IPS-18a (cell line): Measurements from ENCODE around the gene MYO5B.

Experiments used
- H3K27ac ChIP-seq: one replicate; pipeline ENCODE4 v1.5.1; 2013; ENCODE audit warnings: low read length
- H3K27me3 ChIP-seq: one replicate; pipeline ENCODE4 v1.6.1; 2013; ENCODE audit warnings: mild to moderate bottlenecking, low read length; ENCODE audit not compliant: control insufficient read depth, insufficient read depth
- H3K36me3 ChIP-seq: one replicate; pipeline ENCODE4 v1.6.1; 2013; ENCODE audit warnings: low read depth, low read length; ENCODE audit not compliant: control insufficient read depth
- H3K4me1 ChIP-seq: one replicate; pipeline ENCODE4 v1.6.1; 2013; ENCODE audit warnings: low read depth, low read length; ENCODE audit not compliant: control insufficient read depth
- H3K4me3 ChIP-seq: one replicate; pipeline ENCODE4 v1.5.1; 2013; ENCODE audit warnings: low read length
- H3K9ac ChIP-seq: one replicate; pipeline ENCODE4 v1.6.1; 2013; ENCODE audit warnings: mild to moderate bottlenecking, low read length, moderate library complexity
- H3K9me3 ChIP-seq: one replicate; pipeline ENCODE4 v1.6.1; 2013; ENCODE audit warnings: low read depth, low read length; ENCODE audit not compliant: control insufficient read depth

MYO5B gene

DNA sequence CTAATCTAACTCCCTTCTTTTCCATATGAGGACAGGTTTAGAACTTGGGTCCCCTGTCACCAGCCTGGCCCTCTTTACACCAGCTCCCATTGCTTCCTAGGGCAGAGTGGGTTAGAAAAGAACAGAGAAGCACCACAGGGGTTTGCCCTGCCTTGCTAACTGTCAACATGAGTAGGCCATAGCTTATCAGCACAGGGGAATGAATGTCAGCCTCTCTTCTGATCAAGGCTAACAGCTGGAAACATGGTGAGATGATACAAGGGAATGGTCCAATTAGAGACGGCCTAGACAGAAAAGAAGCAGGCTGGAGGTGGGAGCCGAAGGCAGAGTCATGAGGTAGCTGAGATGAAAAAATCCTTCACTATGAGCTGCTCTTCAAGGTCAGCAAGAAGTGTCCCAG is 192.2 kb downstream of the MYO5B start:
- Histone ChIP-seq H3K4me1 (no peaks in the 10 kb centered on the region), H3K27ac (no peak overlapping the region), H3K9ac (no peak overlapping the region), H3K9me3 (no peaks in the 10 kb centered on the region), H3K27me3 (no peaks in the 10 kb centered on the region), H3K36me3 (no peaks in the 10 kb centered on the region), H3K4me3 (no peak overlapping the region)

DNA sequence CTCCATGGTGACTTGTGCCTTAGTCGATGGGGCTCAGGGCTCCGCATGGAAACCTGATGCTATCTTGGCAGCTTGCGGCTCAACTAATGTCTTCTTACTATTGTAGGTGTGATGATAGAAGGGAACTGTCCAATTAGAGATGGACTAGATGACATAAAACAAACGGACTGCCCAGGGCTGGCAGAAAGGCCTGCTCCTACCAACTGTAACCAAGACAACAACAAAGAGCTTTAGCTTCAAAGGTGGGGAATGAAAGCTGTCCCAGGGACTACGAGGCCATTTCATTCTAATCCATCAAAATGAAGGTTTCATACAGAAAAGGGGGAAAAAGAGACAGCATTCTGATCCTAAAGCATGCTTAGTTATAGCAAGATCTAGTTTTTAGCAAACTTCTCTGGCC is 194.7 kb downstream of the MYO5B start:
- Histone ChIP-seq H3K27ac (no peak overlapping the region), H3K36me3 (no peaks in the 10 kb centered on the region), H3K9ac (no peak overlapping the region), H3K27me3 (no peaks in the 10 kb centered on the region), H3K4me1 (no peaks in the 10 kb centered on the region), H3K4me3 (no peak overlapping the region), H3K9me3 (no peaks in the 10 kb centered on the region)

DNA sequence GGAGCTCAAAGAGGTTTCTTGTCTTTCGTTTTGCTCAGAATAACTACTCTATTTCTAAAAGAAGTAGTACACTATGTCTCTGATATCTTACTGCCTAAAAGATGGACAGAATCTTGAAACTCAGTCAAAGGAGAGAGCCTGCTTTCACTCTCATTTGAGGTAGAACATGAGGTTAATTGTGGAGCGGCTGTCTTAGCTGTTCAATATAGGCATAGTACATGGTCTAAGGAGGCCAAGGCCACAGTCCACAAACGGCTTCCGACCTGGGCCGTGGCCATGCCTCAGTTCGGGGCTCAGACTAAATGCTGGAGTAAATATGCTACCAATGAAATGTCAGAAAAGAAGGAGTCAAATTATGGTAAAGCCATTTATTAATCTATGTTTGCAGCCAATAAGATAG is 195.8 kb downstream of the MYO5B start:
- Histone ChIP-seq H3K4me1 (no peaks in the 10 kb centered on the region), H3K27ac (no peak overlapping the region), H3K36me3 (no peaks in the 10 kb centered on the region), H3K4me3 (no peak overlapping the region), H3K27me3 (no peaks in the 10 kb centered on the region), H3K9me3 (no peaks in the 10 kb centered on the region), H3K9ac (no peak overlapping the region)

DNA sequence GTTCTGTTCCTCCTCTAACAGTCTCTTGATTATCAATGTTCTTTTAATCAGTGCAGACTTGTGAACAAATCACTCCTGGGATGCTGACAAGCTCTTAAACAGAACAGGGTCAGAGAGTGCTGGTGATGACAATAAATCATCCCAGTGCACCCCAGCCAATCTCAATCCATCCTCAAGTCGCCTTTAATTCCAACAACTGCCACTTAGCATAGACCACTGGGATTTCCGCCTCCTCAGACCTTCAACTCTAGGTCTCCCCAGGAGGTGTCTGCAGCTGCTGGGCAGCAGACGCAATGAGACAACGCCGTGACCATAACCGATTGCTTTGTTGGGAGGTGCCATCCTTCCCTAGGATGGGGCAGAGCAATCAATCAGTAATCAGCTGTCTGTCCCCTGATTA is 197.4 kb downstream of the MYO5B start:
- Histone ChIP-seq H3K4me3 (no peak overlapping the region), H3K9ac (no peak overlapping the region), H3K27ac (no peak overlapping the region), H3K9me3 (no peaks in the 10 kb centered on the region), H3K4me1 (no peaks in the 10 kb centered on the region), H3K27me3 (no peaks in the 10 kb centered on the region), H3K36me3 (no peaks in the 10 kb centered on the region)

DNA sequence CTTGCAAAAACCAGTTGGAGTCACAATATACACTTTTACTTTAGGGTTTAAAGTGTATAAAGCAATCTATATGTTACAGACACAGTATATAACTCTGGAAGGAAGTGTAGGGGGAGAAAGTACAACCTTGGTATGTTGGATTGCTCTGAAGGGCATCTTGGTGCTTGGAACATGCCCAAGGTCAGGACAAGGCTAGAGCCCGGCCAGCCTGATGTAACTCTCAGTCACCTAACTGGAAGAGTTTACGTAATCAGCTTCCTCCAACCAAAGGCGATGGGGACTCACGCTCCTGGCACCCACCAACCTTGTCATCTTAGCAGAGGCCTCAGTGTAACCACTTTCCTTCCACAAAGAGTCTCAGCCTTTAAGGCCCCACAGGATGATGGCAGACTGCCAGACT is 200.5 kb downstream of the MYO5B start:
- Histone ChIP-seq H3K27me3 (no peaks in the 10 kb centered on the region), H3K27ac (no peak overlapping the region), H3K9me3 (no peaks in the 10 kb centered on the region), H3K36me3 (no peaks in the 10 kb centered on the region), H3K4me1 (peaks cover 4% of the 10 kb centered on the region), H3K9ac (no peak overlapping the region), H3K4me3 (no peak overlapping the region)

DNA sequence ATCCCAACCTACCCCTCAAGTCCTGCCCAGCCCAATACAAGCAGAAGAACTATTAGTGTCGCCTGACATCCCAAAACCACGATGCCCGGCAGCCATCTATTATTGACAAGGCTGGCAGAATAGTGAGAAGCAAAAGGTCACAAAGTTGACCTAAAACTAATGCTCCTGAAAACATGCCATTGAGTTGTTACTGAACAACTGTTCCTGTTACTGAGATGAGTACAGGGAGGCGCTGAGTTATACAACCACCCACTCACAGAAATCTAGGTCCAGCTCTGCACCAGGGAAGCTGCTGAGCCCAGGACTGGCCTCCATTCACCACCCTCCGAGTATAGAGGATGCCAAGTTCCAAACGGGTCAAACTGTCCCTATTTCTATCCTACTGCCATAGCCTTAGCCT is 201.6 kb downstream of the MYO5B start:
- Histone ChIP-seq H3K27ac (no peak overlapping the region), H3K27me3 (no peaks in the 10 kb centered on the region), H3K4me3 (no peak overlapping the region), H3K9me3 (no peaks in the 10 kb centered on the region), H3K4me1 (peaks cover 15% of the 10 kb centered on the region), H3K9ac (no peak overlapping the region), H3K36me3 (no peaks in the 10 kb centered on the region)

DNA sequence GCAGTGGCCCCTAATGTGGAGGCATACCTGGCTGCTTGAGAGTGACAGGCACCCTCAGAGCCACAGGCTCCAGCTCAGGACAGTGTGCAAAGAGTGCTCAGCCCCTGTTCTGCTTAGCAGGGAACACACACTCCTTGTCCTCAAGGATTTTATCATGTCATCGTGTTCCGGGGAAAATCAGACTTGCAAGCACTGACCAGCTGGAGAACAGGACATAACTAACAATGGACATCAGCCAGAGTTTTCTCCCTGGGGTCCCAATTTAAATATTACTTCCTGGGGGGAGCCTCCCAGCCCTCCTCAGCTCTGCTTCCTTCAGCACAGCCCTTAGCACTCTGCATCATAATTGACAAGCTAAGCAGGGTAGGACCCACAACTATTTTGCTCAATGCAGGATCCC is 206.2 kb downstream of the MYO5B start:
- Histone ChIP-seq H3K36me3 (no peaks in the 10 kb centered on the region), H3K4me1 (peaks cover 20% of the 10 kb centered on the region), H3K27ac (no peak overlapping the region), H3K9me3 (no peaks in the 10 kb centered on the region), H3K9ac (no peak overlapping the region), H3K4me3 (no peak overlapping the region), H3K27me3 (no peaks in the 10 kb centered on the region)

DNA sequence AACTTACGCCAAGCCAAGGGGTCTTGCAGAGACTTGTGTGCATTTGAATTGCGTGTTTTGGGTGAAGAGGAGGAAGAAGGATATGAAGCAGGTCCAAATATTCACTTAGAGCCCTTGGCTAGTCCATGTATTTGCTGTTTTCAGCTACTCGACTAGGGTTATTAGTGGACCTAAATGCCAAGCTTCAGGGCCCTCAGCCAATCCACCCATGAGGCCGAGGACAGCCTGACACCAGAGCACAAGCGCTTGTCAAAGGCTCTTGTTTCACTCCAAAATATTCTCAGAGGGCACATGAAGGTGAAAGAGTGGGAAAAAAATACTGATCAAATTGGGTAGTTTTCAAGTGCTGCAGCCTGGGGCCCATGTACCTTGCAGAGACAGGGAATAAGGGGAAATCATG is 206.8 kb downstream of the MYO5B start:
- H3K9ac ChIP-seq, result no peak overlapping the region
- no peak overlapping the region for H3K4me3 ChIP-seq
- H3K27ac ChIP-seq, result no peak overlapping the region
- H3K4me1 ChIP-seq, result peaks cover 20% of the 10 kb centered on the region
- H3K27me3 ChIP-seq, result no peaks in the 10 kb centered on the region
- H3K9me3 ChIP-seq, result no peaks in the 10 kb centered on the region
- no peaks in the 10 kb centered on the region for H3K36me3 ChIP-seq

DNA sequence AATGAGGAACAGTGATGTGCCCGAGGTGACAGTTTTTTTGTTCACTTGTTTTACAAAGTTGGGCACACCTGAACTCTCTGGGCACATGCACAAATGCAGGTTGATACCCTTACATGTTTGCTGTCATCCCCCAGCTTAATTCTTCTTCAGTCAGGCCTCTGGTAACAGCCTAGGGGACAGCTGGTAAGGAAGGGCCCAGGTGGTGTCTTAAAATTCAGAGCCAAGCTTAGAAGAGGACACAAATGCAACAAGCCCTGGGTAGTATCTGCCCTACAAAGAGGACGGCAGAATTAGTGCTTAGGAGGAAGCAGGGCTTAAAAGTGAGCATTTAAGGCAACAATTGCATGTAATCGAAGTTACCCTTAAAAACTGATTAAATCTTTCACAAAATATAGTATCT is 209.7 kb downstream of the MYO5B start:
- Histone ChIP-seq H3K27ac (no peak overlapping the region), H3K4me3 (no peak overlapping the region), H3K36me3 (no peaks in the 10 kb centered on the region), H3K9ac (no peak overlapping the region), H3K9me3 (no peaks in the 10 kb centered on the region), H3K4me1 (peaks cover 20% of the 10 kb centered on the region), H3K27me3 (no peaks in the 10 kb centered on the region)

DNA sequence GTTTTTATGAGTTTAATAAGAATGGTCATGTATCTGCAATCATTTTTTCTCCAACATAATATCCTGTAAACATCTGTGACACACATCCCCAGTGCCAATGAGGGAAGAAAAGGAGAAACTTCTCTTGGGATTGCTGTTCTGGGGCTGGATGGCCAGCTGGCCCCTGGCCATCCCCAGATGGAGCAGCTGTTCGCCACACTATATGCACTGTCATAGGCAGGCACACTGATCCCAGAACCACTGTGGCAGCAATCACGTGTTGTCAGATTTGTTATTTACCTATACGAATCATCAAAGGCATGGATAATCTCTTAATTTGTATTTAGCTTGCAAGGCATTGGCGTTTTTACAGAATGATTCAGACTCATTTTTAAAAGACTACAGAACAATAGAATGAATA is 214.1 kb downstream of the MYO5B start:
- no peak overlapping the region for H3K9ac ChIP-seq
- H3K27ac ChIP-seq, result no peak overlapping the region
- no peaks in the 10 kb centered on the region for H3K9me3 ChIP-seq
- no peaks in the 10 kb centered on the region for H3K36me3 ChIP-seq
- no peak overlapping the region for H3K4me3 ChIP-seq
- H3K4me1 ChIP-seq, result no peaks in the 10 kb centered on the region
- no peaks in the 10 kb centered on the region for H3K27me3 ChIP-seq

DNA sequence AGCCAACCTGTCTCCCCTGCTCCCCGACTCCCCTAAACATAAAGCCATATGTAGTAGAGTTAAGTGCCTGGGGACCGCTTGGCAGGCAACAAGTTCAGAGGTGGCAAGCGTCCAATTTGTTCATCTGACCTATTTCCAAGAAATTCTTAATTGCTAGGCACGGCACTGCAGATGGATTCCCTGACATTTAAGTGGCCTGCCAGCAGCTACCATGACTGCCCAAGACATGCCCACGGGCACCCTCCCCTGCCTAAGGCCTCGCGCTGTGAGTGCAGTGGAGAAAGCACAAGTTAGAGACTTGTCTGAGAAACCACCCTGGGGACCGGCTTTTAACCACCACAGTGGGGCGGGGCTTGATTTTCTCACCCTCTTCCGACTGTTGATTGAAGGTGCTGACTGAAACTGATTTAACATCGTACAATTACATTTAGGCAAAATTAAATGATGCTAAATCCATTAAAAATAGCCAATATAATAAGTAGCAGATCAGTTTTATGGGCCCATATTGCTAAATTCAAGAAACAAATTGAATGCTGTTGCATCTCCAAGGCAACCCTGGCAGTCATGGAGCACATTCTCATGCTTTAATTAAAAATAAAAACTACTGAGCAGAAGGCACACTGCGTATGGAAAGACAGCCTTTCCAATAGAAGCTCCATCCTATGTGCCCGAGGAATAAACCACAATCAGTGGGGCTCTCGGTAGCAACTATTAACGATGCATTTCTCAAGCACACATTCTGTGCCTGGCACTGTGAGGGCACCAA is 218.0 kb downstream of the MYO5B start:
- H3K9me3 ChIP-seq, result no peaks in the 10 kb centered on the region
- no peaks in the 10 kb centered on the region for H3K4me1 ChIP-seq
- H3K36me3 ChIP-seq, result no peaks in the 10 kb centered on the region
- no peak overlapping the region for H3K27ac ChIP-seq
- H3K4me3 ChIP-seq, result no peak overlapping the region
- no peaks in the 10 kb centered on the region for H3K27me3 ChIP-seq
- H3K9ac ChIP-seq, result no peak overlapping the region

DNA sequence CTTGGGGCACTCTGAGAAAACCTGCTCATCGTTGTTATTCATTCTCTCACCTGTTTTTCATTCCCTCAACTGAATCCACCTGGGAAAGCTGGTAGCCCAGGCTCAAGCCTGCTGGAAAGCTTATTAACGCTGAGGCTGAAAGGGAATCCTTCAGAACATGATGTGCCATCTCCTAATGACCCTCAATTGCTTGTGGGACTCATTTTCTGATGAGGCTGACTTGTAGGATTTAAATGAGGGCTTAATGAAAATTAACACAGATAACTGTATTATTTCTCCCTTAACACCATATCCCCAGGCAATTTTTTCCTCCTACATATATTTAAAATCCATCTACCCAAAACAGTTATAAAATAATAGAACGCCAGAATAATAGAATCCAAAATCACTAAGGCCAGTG is 218.9 kb downstream of the MYO5B start:
- Histone ChIP-seq H3K27me3 (no peaks in the 10 kb centered on the region), H3K4me3 (no peak overlapping the region), H3K4me1 (no peaks in the 10 kb centered on the region), H3K27ac (no peak overlapping the region), H3K9me3 (no peaks in the 10 kb centered on the region), H3K36me3 (no peaks in the 10 kb centered on the region), H3K9ac (no peak overlapping the region)
